Measurements from ENCODE around the gene PTCD2. TPM values are rescaled to one million over a fixed set of nuclear protein-coding genes. Genes with fewer than 3 reads are reported as not detected.

The PTCD2 gene
- total and polyA plus RNA-seq, 9 of the 15 experiments (the other 6 are each of a cell fraction or from before 2014, with no cell fraction given): 11.9 to 28.5 (median 18.6) TPM

DNA sequence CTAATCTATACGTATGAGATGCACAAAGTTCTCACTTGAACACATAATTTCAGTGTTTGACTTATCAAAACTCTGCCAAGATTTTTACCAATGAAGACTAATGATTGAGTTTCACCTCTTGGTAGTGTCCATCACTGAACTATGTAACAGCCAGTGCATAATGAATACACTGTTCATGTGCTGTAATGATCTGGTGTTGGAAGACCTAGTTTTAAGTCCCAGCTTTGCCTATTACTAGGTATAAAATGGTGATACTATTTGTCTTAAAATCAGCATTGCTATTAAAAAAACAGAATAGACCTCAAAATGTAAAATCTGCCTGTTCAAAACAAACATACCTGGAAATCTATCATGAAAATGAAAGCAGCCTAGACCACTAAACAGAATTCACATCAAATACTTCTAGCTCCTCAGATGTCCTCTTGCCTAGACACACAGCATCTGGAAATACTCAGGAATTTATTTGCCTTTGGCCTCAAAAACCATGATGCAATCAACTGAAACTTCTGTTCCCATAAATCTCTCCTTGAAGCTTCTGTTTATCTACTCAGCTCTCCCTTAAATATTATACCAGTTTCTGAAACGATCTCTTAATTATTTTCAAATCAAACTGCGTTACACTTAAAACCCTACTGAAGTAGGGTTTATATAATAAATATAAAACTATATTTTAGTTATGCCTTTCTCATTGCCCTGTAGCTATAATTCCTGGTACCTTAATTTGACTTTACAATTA, 38.2 kb upstream of the PTCD2 start (continued):
- peak; percentile 31; the same call in 1 of the 2 replicates for TF ChIP-seq FOXM1 (IDR thresholded peaks at IDR 0.05; ENCODE audit: low read depth)
- TF ChIP-seq FOXM1 (CRISPR knock-in tag; IDR thresholded peaks at IDR 0.05; ENCODE audit: low read depth): no peak
- peak; percentile 33; the same call in 1 of the 2 replicates for TF ChIP-seq CBFA2T3 (IDR thresholded peaks at IDR 0.05)
- TF ChIP-seq ELF1 (tag; IDR thresholded peaks at IDR 0.05): no peak
- TF ChIP-seq HDAC8 (tag; IDR thresholded peaks at IDR 0.05): no peak
- TF ChIP-seq YBX1 (IDR thresholded peaks at IDR 0.05): no peak
- TF ChIP-seq POLR2AphosphoS5 (IDR thresholded peaks at IDR 0.05; ENCODE audit: control insufficient read depth, insufficient read depth, low read depth, low read length): no peak
- TF ChIP-seq, protein P1, sequence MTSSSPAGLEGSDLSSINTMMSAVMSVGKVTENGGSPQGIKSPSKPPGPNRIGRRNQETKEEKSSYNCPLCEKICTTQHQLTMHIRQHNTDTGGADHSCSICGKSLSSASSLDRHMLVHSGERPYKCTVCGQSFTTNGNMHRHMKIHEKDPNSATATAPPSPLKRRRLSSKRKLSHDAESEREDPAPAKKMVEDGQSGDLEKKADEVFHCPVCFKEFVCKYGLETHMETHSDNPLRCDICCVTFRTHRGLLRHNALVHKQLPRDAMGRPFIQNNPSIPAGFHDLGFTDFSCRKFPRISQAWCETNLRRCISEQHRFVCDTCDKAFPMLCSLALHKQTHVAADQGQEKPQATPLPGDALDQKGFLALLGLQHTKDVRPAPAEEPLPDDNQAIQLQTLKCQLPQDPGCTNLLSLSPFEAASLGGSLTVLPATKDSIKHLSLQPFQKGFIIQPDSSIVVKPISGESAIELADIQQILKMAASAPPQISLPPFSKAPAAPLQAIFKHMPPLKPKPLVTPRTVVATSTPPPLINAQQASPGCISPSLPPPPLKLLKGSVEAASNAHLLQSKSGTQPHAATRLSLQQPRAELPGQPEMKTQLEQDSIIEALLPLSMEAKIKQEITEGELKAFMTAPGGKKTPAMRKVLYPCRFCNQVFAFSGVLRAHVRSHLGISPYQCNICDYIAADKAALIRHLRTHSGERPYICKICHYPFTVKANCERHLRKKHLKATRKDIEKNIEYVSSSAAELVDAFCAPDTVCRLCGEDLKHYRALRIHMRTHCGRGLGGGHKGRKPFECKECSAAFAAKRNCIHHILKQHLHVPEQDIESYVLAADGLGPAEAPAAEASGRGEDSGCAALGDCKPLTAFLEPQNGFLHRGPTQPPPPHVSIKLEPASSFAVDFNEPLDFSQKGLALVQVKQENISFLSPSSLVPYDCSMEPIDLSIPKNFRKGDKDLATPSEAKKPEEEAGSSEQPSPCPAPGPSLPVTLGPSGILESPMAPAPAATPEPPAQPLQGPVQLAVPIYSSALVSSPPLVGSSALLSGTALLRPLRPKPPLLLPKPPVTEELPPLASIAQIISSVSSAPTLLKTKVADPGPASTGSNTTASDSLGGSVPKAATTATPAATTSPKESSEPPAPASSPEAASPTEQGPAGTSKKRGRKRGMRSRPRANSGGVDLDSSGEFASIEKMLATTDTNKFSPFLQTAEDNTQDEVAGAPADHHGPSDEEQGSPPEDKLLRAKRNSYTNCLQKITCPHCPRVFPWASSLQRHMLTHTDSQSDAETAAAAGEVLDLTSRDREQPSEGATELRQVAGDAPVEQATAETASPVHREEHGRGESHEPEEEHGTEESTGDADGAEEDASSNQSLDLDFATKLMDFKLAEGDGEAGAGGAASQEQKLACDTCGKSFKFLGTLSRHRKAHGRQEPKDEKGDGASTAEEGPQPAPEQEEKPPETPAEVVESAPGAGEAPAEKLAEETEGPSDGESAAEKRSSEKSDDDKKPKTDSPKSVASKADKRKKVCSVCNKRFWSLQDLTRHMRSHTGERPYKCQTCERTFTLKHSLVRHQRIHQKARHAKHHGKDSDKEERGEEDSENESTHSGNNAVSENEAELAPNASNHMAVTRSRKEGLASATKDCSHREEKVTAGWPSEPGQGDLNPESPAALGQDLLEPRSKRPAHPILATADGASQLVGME (CRISPR knock-in tag; IDR thresholded peaks at IDR 0.05): no peak
- TF ChIP-seq SRSF9 (IDR thresholded peaks at IDR 0.05; ENCODE audit: borderline replicate concordance, low read depth, low read length): no peak
- TF ChIP-seq ZNF316 (IDR thresholded peaks at IDR 0.05): no peak
- TF ChIP-seq LCOR (CRISPR knock-in tag; IDR thresholded peaks at IDR 0.05): no peak
- TF ChIP-seq SAFB (IDR thresholded peaks at IDR 0.05; ENCODE audit: borderline replicate concordance, low read depth, low read length): no peak
- no peak for TF ChIP-seq HNRNPL (IDR thresholded peaks at IDR 0.05; ENCODE audit: low read depth, low read length)
- no peak for TF ChIP-seq ZNF277 (CRISPR knock-in tag; IDR thresholded peaks at IDR 0.05; ENCODE audit: borderline replicate concordance)
- no peak for TF ChIP-seq SIN3B (IDR thresholded peaks at IDR 0.05; ENCODE audit: low read depth)
- TF ChIP-seq KLF10 (CRISPR knock-in tag; IDR thresholded peaks at IDR 0.05): no peak
- no peak for TF ChIP-seq ETV1 (tag; conservative IDR thresholded peaks at IDR 0.05; ENCODE audit: low read depth)
- no peak for TF ChIP-seq SRF (CRISPR knock-in tag; IDR thresholded peaks at IDR 0.05)
- TF ChIP-seq E2F3 (CRISPR knock-in tag; IDR thresholded peaks at IDR 0.05): no peak
- TF ChIP-seq, protein P2, sequence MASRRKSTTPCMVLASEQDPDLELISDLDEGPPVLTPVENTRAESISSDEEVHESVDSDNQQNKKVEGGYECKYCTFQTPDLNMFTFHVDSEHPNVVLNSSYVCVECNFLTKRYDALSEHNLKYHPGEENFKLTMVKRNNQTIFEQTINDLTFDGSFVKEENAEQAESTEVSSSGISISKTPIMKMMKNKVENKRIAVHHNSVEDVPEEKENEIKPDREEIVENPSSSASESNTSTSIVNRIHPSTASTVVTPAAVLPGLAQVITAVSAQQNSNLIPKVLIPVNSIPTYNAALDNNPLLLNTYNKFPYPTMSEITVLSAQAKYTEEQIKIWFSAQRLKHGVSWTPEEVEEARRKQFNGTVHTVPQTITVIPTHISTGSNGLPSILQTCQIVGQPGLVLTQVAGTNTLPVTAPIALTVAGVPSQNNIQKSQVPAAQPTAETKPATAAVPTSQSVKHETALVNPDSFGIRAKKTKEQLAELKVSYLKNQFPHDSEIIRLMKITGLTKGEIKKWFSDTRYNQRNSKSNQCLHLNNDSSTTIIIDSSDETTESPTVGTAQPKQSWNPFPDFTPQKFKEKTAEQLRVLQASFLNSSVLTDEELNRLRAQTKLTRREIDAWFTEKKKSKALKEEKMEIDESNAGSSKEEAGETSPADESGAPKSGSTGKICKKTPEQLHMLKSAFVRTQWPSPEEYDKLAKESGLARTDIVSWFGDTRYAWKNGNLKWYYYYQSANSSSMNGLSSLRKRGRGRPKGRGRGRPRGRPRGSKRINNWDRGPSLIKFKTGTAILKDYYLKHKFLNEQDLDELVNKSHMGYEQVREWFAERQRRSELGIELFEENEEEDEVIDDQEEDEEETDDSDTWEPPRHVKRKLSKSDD (conservative IDR thresholded peaks at IDR 0.05; ENCODE audit: low read length): no peak
